OCI-LY3 (cell line): ENCODE data around the gene OR5W2.
"Not testable (repeated sequence)": the region's sequence is repeated elsewhere in the genome, so short reads cannot be mapped to it uniquely, and the experiment has no call there.

Experiments
- EZH2phosphoT487 ChIP-seq: fragments of 200-600 bp; shearing (Covaris generic); IDR thresholded peaks from 2 replicates; pipeline ENCODE4 v1.6.1; 2018; ENCODE audit warnings: antibody characterized with exemption, mixed run types, low read depth
- TF ChIP-seq, protein P1 (sequence below): fragments of 200-600, 300-600 bp; sonication (generic); IDR thresholded peaks from 2 replicates; pipeline ENCODE4 v1.5.1; 2014; ENCODE audit warnings: antibody characterized with exemption, low read length, low read depth

DNA sequence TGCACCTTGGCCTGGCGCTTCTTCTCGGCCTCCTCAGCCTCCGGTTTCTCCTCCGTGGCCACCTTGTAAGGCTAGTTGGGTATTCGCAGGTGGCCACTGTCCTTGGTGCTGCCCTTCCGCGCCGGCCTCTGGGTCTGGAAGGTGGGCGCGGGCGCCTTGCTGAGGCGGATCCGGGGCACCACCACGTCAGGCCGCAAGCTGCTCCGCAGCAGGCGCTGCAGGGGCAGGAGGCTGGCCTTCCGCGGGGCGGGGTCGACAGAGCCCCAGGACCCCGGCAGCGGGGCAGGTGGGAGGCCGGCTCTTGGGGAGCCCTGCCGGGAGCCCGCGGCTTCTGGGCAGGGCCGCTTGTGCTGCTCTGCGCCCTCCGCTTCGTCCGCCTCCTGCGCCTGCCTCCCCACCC lies 41.7 kb downstream of the OR5W2 start:
- TF ChIP-seq, protein P1, sequence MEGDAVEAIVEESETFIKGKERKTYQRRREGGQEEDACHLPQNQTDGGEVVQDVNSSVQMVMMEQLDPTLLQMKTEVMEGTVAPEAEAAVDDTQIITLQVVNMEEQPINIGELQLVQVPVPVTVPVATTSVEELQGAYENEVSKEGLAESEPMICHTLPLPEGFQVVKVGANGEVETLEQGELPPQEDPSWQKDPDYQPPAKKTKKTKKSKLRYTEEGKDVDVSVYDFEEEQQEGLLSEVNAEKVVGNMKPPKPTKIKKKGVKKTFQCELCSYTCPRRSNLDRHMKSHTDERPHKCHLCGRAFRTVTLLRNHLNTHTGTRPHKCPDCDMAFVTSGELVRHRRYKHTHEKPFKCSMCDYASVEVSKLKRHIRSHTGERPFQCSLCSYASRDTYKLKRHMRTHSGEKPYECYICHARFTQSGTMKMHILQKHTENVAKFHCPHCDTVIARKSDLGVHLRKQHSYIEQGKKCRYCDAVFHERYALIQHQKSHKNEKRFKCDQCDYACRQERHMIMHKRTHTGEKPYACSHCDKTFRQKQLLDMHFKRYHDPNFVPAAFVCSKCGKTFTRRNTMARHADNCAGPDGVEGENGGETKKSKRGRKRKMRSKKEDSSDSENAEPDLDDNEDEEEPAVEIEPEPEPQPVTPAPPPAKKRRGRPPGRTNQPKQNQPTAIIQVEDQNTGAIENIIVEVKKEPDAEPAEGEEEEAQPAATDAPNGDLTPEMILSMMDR: not testable (repeated sequence)
- not testable (repeated sequence) for TF ChIP-seq EZH2phosphoT487
